Measurements from ENCODE around the gene DOCK7.
"Not testable (repeated sequence)": the region's sequence is repeated elsewhere in the genome, so short reads cannot be mapped to it uniquely, and the experiment has no call there.

The DOCK7 gene

GRCh38 chr1:62687903-62688686 lies at the start of gene DOCK7:
Gene DOCK7, minus strand, starts transcription at chr1:62688386. Its CDS starts 122 bp downstream, at chr1:62688264.
- DNase-seq = peak; percentile 37

GRCh38 chr1:62735491-62736171 lies 47.4 kb upstream of the DOCK7 start:
- DNase-seq = no peak

GRCh38 chr1:62732331-62732730 lies 44.1 kb upstream of the DOCK7 start:
- no peak for DNase-seq

- DNase-seq = no peak
Measured at GRCh38 chr1:62728963-62729362, 40.8 kb upstream of the DOCK7 start.

- DNase-seq = no peak
Measured at GRCh38 chr1:62727656-62728407, 39.6 kb upstream of the DOCK7 start.

- no peak for DNase-seq
Measured at GRCh38 chr1:62726011-62726442, 37.8 kb upstream of the DOCK7 start.

- no peak for DNase-seq
Measured at GRCh38 chr1:62725255-62725654, 37.1 kb upstream of the DOCK7 start.

- DNase-seq = no peak
Measured at GRCh38 chr1:62724430-62724829, 36.2 kb upstream of the DOCK7 start.

- no peak for DNase-seq
Measured at GRCh38 chr1:62723883-62724282, 35.7 kb upstream of the DOCK7 start.

- DNase-seq = no peak
Measured at GRCh38 chr1:62722796-62723195, 34.6 kb upstream of the DOCK7 start.

GRCh38 chr1:62720946-62721554 lies 32.9 kb upstream of the DOCK7 start:
- DNase-seq = no peak

- DNase-seq = not testable (repeated sequence)
Measured at GRCh38 chr1:62718400-62718799, 30.2 kb upstream of the DOCK7 start.

GRCh38 chr1:62717483-62717882 lies 29.3 kb upstream of the DOCK7 start:
- DNase-seq = no peak

- no peak for DNase-seq
Measured at GRCh38 chr1:62716397-62716796, 28.2 kb upstream of the DOCK7 start.

- DNase-seq = no peak
Measured at GRCh38 chr1:62712336-62713243, 24.4 kb upstream of the DOCK7 start.

- DNase-seq = no peak
Measured at GRCh38 chr1:62707744-62708120, 19.5 kb upstream of the DOCK7 start.

GRCh38 chr1:62706985-62707743 lies 19.0 kb upstream of the DOCK7 start:
- no peak for DNase-seq

GRCh38 chr1:62698161-62698560 lies 10.0 kb upstream of the DOCK7 start:
- DNase-seq = not testable (repeated sequence)

GRCh38 chr1:62694479-62694878 lies 6.3 kb upstream of the DOCK7 start:
- DNase-seq = not testable (repeated sequence)

GRCh38 chr1:62693123-62693522 lies 4.9 kb upstream of the DOCK7 start:
- no peak for DNase-seq

Data from activated CD4-positive, alpha-beta T cell treated with anti-CD3 and anti-CD28 coated beads for 1 hour (primary cell).